Smooth muscle cell (in vitro differentiated cells): Measurements from ENCODE around the gene NSDHL. TPM values are rescaled to one million over a fixed set of nuclear protein-coding genes. Genes with fewer than 3 reads are reported as not detected.

Source experiments
- DNase-seq: peaks from one replicate; lab custom pipeline; 2025; ENCODE audit not compliant: unreplicated experiment; lab: John Stamatoyannopoulos, UW
- H2AFZ ChIP-seq: fragments of 200-600 bp; sonication (generic); 2 replicates; pipeline ENCODE4 v1.6.0; 2016; ENCODE audit warnings: antibody characterized with exemption, low read depth, mild to moderate bottlenecking
- H3F3A ChIP-seq: fragments of 200-600 bp; sonication (generic); 2 replicates; pipeline ENCODE4 v1.6.0; 2017; ENCODE audit warnings: antibody characterized with exemption, low read depth
- H3K27ac ChIP-seq: fragments of 200-600 bp; sonication (generic); 2 replicates; pipeline ENCODE4 v1.5.1; 2016; ENCODE audit warnings: low read depth, mild to moderate bottlenecking
- H3K27me3 ChIP-seq: fragments of 200-600 bp; sonication (generic); 2 replicates; pipeline ENCODE4 v1.6.1; 2016; ENCODE audit warnings: low read depth, mild to moderate bottlenecking
- H3K36me3 ChIP-seq: fragments of 200-600 bp; sonication (generic); 2 replicates; pipeline ENCODE4 v1.5.1; 2016; ENCODE audit warnings: low read depth
- H3K4me1 ChIP-seq: fragments of 200-600 bp; sonication (generic); 2 replicates; pipeline ENCODE4 v1.5.1; 2016; ENCODE audit warnings: low read depth
- H3K4me2 ChIP-seq: fragments of 200-600 bp; sonication (generic); 2 replicates; pipeline ENCODE4 v1.6.0; 2016; ENCODE audit warnings: mild to moderate bottlenecking
- H3K4me3 ChIP-seq: fragments of 200-600 bp; sonication (generic); 2 replicates; pipeline ENCODE4 v1.5.1; 2016; ENCODE audit warnings: mild to moderate bottlenecking
- H3K79me2 ChIP-seq: fragments of 200-600 bp; sonication (generic); 2 replicates; pipeline ENCODE4 v1.6.0; 2016; ENCODE audit warnings: low read depth, mild to moderate bottlenecking
- H3K9ac ChIP-seq: fragments of 200-600 bp; sonication (generic); 2 replicates; pipeline ENCODE4 v1.6.0; 2016; ENCODE audit warnings: low read depth
- H3K9me3 ChIP-seq: fragments of 200-600 bp; sonication (generic); replicated peaks from 2 replicates; pipeline ENCODE4 v1.5.1; 2016; ENCODE audit warnings: low read depth
- H4K20me1 ChIP-seq: fragments of 200-600 bp; sonication (generic); 2 replicates; pipeline ENCODE4 v1.6.0; 2016; ENCODE audit warnings: low read depth
- WGBS: methylation state at CpG from one replicate; pipeline ENCODE4 v1.1.7; 2016; ENCODE audit warnings: low lambda C conversion rate; 5-methylcytosine and 5-hydroxymethylcytosine counted together
- polyA plus RNA-seq: library from polyadenylated mRNA; unstranded; fragments of >200 nt; fragmentation: Nextera tagmentation; extraction: Ambion mirVana; gene quantifications from 2 replicates; pipeline ENCODE4 v1.2.1, GENCODE V29; 2016
- total RNA-seq: library from RNA; depleted of rRNA; stranded (reverse); fragments of >200 nt; gene quantifications from 2 replicates; pipeline ENCODE4 v1.2.3, GENCODE V29; 2014
- TF ChIP-seq, protein P1 (sequence below): fragments of 200-600 bp; sonication (generic); IDR thresholded peaks from 2 replicates; pipeline ENCODE4 v1.5.1; 2017; ENCODE audit warnings: borderline replicate concordance, mild to moderate bottlenecking, antibody characterized with exemption; ENCODE audit not compliant: insufficient read depth, poor library complexity, severe bottlenecking

Gene NSDHL
- total and polyA plus RNA-seq, 2 experiments from 2014 or later, result 20.9 to 36.4 TPM

- no peak overlapping the region for H2AFZ ChIP-seq
- no peaks in the 10 kb centered on the region for H4K20me1 ChIP-seq
- no peaks in the 10 kb centered on the region for H3F3A ChIP-seq
- 80% methylated on average over 21 of the region's 21 CpGs for whole genome bisulfite sequencing
- no peaks in the 10 kb centered on the region for H3K27me3 ChIP-seq
- no peaks in the 10 kb centered on the region for H3K36me3 ChIP-seq
- no peak for DNase-seq
- TF ChIP-seq, protein P1, sequence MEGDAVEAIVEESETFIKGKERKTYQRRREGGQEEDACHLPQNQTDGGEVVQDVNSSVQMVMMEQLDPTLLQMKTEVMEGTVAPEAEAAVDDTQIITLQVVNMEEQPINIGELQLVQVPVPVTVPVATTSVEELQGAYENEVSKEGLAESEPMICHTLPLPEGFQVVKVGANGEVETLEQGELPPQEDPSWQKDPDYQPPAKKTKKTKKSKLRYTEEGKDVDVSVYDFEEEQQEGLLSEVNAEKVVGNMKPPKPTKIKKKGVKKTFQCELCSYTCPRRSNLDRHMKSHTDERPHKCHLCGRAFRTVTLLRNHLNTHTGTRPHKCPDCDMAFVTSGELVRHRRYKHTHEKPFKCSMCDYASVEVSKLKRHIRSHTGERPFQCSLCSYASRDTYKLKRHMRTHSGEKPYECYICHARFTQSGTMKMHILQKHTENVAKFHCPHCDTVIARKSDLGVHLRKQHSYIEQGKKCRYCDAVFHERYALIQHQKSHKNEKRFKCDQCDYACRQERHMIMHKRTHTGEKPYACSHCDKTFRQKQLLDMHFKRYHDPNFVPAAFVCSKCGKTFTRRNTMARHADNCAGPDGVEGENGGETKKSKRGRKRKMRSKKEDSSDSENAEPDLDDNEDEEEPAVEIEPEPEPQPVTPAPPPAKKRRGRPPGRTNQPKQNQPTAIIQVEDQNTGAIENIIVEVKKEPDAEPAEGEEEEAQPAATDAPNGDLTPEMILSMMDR, result no peak
- no peak overlapping the region for H3K4me2 ChIP-seq
- no peaks in the 10 kb centered on the region for H3K4me1 ChIP-seq
- H3K9me3 ChIP-seq, result no peaks in the 10 kb centered on the region
- H3K4me3 ChIP-seq, result no peak overlapping the region
- no peaks in the 10 kb centered on the region for H3K79me2 ChIP-seq
- H3K27ac ChIP-seq, result no peak overlapping the region
- H3K9ac ChIP-seq, result no peak overlapping the region
Observed at GRCh38 chrX:152917656-152918579, 87.1 kb downstream of the NSDHL start.

DNA sequence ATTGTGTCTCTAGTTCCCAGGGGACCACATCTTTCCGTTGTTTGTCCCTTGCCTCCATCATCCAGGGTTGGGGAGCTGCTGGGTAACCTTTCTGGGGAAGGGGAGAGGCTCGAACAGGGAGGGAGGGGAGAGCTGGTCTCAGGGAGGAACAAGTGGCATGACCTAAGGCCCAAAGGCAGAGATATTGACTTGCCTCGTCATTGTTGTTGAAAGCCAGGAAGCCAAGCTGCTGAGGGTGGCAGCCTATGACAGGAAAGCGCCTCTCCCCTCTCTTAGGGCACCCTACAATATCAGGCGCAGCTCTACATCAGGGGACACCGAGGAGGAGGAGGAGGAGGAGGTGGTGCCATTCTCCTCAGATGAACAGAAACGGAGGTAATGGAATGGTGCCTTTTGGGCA is 87.8 kb downstream of the NSDHL start:
- Histone ChIP-seq H3K27me3 (no peaks in the 10 kb centered on the region), H3K4me3 (no peak overlapping the region), H4K20me1 (no peaks in the 10 kb centered on the region), H3K9ac (no peak overlapping the region), H3K4me1 (no peaks in the 10 kb centered on the region), H3K27ac (no peak overlapping the region), H3K36me3 (no peaks in the 10 kb centered on the region), H2AFZ (no peak overlapping the region), H3K9me3 (no peaks in the 10 kb centered on the region), H3F3A (no peaks in the 10 kb centered on the region), H3K4me2 (no peak overlapping the region), H3K79me2 (no peaks in the 10 kb centered on the region)
- 76% methylated on average over 7 of the region's 7 CpGs for WGBS
- no peak for DNase-seq
- TF ChIP-seq, protein P1, result no peak

Other genes starting within 250 kb of the NSDHL start
- 2.6 and 2.7 TPM in 2 replicates for gene GABRQ, start 193.2 kb upstream of the NSDHL start, total RNA-seq
- 1.3 and 1.7 TPM in 2 replicates for gene GABRQ, start 193.2 kb upstream of the NSDHL start, polyA plus RNA-seq
- gene MAGEA3, start 132.3 kb upstream of the NSDHL start, total RNA-seq, result not detected in 2 replicates
- gene MAGEA3, start 132.3 kb upstream of the NSDHL start, polyA plus RNA-seq, result not detected in 2 replicates
- gene CSAG2, start 121.8 kb upstream of the NSDHL start, total RNA-seq, result not detected in 2 replicates
- gene CSAG2, start 121.8 kb upstream of the NSDHL start, polyA plus RNA-seq, result not detected in 2 replicates
- not detected in 2 replicates for gene MAGEA2B, start 116.4 kb upstream of the NSDHL start, total RNA-seq
- 0.54 TPM in 1 of 2 replicates, not detected in the other for gene MAGEA2B, start 116.4 kb upstream of the NSDHL start, polyA plus RNA-seq
- not detected in 2 replicates for gene CSAG1, start 97.3 kb upstream of the NSDHL start, total RNA-seq
- gene CSAG1, start 97.3 kb upstream of the NSDHL start, polyA plus RNA-seq, result not detected in 2 replicates
- gene MAGEA12, start 97.3 kb upstream of the NSDHL start, total RNA-seq, result not detected in 2 replicates
- gene MAGEA12, start 97.3 kb upstream of the NSDHL start, polyA plus RNA-seq, result not detected in 2 replicates
- gene MAGEA2, start 77.2 kb upstream of the NSDHL start, total RNA-seq, result not detected in 2 replicates
- not detected in 2 replicates for gene MAGEA2, start 77.2 kb upstream of the NSDHL start, polyA plus RNA-seq
- gene CSAG3, start 71.8 kb upstream of the NSDHL start, total RNA-seq, result not detected in 2 replicates
- 0.32 TPM in 1 of 2 replicates, not detected in the other for gene CSAG3, start 71.8 kb upstream of the NSDHL start, polyA plus RNA-seq
- gene MAGEA6, start 61.4 kb upstream of the NSDHL start, total RNA-seq, result not detected in 2 replicates
- not detected in 2 replicates for gene MAGEA6, start 61.4 kb upstream of the NSDHL start, polyA plus RNA-seq
- gene CETN2, start 306 bp upstream of the NSDHL start, total RNA-seq, result 58.3 and 62.1 TPM in 2 replicates
- gene CETN2, start 306 bp upstream of the NSDHL start, polyA plus RNA-seq, result 42.9 and 60.7 TPM in 2 replicates
- 11.8 and 12.3 TPM in 2 replicates for gene ZNF185, start 67.0 kb downstream of the NSDHL start, total RNA-seq
- gene ZNF185, start 67.0 kb downstream of the NSDHL start, polyA plus RNA-seq, result 7.2 and 17.5 TPM in 2 replicates
- gene PNMA5, start 163.1 kb downstream of the NSDHL start, total RNA-seq, result not detected in 2 replicates
- not detected in 2 replicates for gene PNMA5, start 163.1 kb downstream of the NSDHL start, polyA plus RNA-seq
- gene PNMA3, start 225.4 kb downstream of the NSDHL start, total RNA-seq, result 1.1 and 2.8 TPM in 2 replicates
- gene PNMA3, start 225.4 kb downstream of the NSDHL start, polyA plus RNA-seq, result 3.9 and 6.0 TPM in 2 replicates
- gene PNMA6A, start 241.4 kb downstream of the NSDHL start, total RNA-seq, result 1.3 and 3.7 TPM in 2 replicates
- 2.8 and 7.6 TPM in 2 replicates for gene PNMA6A, start 241.4 kb downstream of the NSDHL start, polyA plus RNA-seq